GM21381 (cell line): ENCODE measurements around the gene GLRX.

ENCODE experiments used
- ATAC-seq: cut with Tn5 transposase; IDR thresholded peaks from one replicate; pipeline ENCODE4 v1.9.1; 2021; ENCODE audit warnings: mild to moderate bottlenecking, moderate library complexity; ENCODE audit not compliant: unreplicated experiment

GLRX gene

DNA sequence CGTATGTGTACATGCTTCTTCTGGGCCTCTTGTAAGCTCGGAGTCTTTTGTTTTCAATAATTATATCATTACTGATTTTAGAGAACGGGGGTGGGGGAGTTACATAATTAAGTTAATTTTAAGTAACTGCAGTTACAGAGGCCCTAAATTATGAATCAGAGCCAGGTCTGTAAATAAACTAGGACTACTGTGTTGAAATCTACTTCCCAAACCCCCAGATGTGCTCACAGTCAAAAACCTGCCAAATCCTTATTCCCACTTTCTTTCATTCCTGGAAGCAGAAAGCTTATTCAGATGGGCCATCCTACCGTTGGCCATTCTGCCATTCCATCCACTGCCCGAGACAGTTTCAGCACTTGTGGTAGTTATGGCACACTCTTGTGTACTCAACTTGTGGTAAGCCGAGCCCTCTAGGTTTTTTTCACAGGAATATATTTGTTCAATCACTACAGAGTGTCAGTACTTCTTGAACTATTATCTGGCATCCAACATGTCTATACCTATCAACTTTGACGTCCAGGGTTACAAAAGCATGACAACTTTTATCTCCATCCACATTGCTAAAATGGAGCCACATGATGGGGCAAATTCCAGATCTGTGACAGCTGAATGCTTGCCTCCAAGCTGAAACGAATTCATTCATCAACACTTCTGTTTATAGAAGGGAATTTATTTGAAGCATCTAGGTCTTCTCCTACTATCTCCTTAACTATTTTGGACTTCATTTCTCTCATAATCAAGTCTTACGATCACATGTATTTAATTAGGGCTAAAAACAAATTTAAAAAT lies 37.8 kb downstream of the GLRX start:
- no peak for ATAC-seq

DNA sequence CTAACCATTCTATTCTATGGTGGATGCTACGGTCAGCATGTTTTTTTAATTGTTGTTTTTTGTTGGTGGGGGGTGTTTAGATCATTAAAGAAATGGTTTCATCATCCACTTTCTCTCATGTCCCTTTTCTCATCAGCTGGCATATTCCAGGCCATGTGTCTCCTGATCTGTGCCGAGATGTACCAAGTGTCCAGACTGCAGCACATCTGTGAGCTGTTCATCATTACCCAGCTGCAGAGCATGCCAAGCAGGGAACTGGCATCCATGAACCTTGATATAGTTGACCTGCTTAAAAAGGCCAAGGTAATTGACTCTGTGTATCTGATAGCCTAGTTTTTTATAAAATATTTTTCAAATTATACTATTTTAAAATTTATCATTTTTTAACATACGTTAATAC lies 38.9 kb downstream of the GLRX start:
- ATAC-seq: no peak

DNA sequence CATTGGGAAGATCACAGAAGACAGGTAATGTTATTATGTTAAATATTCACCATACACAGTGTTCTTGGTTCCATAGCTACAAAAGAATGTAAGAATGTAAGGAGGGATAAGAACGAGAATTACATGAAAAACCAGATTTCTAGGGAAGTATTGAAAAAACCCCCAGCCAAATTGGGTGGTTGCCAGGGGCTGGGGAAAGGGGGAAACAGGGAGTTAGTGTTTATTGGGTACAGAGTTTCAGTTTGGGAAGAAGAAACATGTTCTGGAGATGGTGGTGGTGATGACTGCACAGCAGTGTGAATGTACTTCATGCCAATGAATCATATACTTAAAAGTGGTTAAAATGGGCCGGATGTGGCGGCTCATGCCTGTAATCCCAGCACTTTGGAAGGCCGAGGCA lies 40.3 kb downstream of the GLRX start:
- no peak for ATAC-seq

DNA sequence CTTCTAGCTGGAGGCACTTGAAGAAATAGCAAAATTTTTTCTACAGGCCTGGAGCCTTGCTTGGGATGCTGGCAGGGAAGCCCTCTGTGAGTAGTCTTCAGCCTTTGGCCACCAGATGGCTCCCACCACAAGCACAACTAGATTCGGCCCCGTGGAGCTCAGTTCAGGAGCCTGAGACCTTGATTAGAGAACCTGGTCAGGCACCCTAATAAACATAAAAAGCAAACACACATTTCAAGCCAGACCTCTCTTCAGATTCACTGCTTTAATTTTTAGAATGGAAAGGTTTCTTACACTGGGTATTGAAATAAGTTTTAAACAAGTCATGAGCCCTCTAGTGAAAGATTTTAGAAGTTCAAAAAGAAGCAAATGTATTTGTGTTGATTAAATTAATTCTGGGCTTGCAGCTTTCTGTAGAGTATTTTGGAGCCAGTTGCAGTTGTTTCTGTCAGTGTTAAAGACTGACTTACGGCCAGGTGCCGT lies 41.4 kb downstream of the GLRX start:
- ATAC-seq: peak; percentile 95

DNA sequence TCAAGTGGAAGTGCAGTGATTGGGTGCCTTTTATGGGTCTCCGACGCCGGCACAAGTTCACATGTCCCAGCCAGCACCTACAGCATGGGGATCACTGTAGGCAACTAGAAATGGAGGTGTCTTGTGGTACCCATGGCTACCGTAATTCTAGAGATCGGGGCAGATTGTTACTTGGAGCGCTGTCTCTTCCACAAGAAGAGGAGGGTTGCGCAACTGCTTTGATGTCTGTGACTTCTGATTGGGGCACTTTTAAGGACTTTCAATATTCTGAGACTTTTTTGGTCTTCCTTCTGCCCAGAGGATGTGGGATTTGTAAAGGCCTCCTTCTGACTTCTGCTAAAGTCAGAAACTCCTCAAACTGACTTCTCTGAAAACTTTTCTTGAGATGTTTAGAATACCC lies 41.9 kb downstream of the GLRX start:
- no peak for ATAC-seq

DNA sequence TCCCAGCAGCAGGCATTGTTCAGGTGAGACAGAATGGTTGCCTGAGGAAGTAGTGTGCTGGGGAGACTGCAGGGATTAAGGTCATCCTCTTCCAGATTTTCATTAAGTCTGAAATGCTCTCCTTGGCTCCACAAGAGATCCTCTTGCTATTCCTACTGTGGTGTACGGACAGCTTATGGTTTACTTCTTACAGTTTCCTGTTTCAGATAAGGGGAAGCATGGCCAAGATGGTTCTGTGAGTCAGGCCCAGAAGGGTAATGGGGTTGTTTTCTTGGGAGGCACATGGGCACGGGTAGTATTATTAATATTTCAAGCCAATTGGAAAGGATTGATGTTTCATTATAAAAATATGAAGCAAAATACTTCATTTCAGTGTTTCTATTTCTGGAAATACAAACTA lies 42.9 kb downstream of the GLRX start:
- ATAC-seq: no peak

DNA sequence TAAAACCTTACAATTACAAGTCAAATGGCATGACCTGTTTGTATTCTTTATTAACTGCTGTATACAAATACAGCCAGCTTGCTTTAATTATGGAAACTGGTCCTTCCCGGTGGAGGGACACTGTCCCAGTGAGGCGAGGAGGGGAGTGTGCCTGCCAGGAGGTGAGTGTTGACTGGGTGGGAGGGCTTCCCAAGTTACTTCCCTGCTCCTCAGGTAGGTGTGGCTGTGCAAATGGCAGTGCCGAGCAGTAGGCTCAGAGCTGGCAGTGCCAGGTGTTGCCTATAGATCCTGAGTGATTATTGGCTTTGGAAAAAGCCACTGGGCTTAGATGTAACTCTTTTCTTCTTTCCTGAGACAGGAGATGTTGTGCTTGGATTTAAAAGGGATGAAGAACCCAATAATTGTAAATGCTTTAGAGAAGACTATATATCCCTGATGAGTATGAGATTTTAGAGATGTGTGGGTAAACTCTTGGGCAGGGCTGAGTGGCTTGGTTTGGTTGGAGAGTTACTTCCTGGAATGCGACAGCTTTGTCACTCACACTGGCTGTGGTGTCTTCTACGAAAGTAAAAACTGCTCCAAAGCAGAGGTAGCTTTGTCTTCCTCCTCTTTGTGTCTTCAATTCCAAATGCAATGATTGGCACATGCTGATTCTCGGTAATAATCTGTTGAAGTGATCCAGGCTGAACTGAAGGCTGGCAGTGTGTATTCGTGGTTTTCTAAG lies 43.7 kb downstream of the GLRX start:
- ATAC-seq: no peak

DNA sequence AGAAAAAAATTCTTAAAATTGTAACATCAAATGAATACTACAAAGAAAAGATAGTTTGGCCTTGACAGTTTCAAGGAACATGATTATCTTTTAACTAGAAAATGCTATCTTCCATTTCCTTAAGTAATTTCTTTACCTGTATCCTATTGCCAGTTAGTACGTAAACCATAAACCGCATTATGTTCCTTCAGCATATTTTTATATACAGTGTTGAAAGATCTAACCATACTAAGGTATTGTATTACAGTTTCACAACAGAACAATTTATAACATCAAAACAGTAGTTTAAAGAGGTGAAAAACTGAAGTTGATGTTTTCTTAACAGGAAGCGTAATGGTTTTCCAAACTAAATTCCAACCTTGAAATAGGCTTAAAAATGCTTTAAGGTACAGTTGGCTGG lies 45.1 kb downstream of the GLRX start:
- ATAC-seq: no peak

DNA sequence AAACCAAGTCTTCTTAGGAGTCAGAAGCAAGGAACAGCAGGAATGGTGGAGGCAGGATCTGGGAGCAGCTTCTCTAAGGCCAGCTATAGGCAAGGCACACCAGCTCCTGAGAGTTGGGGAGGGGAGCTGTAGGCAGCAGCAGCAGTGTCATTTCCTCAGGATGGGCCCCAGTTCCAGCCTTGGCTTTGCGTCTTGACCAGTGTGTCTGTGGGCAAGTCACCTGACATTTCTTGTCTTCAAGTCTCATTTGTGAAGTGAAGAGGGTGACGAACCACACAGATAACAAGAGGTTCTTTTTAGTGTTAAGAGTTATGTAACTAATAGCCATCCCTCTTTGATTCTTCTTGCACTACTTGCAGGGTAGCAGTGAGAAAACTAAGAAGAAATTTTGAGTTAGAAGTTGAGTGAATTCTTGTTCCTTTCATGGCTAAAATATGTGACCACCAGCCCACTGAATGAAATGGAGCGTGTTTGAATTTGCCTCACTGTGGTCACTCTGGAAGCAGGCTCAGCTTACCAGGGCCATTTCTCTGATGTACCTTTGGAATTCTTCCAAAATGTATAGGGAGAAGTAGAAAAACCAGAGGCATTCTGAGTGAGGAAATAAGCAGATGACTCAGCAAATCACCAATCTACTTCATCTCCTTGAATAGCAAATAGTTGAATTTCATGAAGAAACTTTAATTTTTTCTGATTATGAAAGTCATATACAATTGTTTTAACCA lies 49.0 kb downstream of the GLRX start:
- no peak for ATAC-seq

DNA sequence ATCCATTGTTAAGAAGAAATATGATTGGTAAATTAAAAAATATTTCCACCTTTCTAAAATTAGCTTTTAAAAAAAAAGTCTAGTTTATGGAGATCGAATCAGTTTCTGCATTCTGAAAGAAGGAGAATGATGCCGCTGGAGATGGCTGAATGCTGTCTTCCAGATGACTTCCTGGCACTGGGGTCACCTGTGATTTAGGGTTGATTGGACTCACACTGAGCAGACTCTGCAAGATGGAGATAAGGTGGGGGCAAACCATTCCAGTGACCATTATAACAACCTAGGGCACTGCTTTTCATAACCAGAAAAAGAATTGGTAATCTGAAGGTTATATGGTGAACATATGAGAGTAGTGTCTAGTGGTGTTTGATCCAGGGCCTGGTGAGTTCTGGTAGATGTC lies 50.6 kb downstream of the GLRX start:
- no peak for ATAC-seq

DNA sequence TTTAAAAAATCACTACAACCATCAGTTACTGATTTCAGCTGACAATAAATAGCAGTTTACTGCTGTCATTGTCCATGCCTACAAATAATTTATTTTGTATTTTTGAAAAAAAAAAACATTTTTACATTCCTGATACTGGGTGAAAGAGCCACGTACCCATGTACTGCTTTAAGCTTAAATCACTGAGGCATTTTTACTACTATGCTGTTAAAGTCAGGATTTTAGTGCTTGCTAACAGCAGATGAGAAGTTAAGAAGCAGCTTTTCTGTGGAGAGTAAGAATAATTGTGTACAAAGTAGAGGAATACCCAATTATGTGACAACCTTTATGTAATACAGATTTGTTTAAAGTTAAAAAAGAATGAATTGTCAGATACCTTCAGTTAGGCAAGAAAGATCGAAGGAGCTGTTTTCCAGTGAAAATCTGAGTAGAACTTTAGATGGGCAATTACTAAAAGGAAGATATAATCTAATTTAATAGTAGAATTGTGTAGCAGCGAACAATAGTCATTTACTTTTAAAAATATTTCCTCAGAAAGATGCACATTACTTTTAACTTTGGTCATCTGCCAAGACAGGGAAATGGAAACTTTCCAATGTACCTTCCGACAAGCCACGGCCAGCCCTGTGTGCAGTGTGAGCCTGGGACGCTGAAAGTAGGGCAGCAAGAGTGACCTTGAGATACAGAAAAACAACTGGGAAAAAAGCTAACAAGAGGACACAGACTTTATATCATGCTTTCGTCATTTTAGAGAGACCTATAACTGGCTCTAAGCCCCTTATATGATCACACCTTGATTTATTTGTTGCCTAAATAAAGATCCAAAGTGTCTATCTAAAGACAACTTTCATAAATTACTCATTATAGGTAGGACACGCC lies 51.5 kb downstream of the GLRX start:
- ATAC-seq: no peak

DNA sequence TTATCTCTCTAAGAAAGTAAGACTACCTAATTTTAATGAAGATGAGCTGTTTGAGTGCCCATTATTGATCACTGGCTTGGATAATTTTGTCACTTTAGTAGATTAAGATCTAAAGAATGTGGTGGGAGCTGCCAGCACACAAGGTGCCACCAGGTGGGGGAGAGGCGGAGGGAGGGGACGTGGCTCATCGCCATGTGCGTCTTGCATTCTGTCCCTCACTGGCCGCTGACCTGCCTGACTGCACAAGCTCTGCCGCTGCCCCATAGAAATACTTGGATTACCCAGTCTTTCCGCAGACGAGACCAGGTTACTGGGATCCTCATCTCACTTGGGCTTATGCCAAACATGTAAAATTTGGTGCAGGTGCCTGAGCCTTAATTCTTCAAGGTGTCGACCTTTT lies 53.8 kb downstream of the GLRX start:
- no peak for ATAC-seq

DNA sequence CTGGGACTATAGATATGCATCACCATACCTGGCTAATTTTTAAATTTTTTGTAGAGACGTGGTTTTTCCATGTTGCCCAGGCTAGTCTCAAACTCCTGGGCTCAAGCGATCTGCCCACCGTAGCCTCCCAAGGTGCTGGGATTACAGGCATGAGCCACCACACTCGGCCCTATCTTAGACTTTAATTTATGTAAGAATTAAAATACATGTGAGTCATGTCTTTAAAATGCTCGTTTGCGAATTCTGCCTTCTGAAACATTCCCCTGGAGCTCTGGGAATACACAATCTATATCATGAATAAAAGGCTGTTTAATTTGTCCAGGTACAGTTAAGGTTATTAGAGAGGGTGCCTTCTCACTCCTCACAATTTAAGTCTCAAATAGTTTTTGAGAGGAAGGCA lies 58.6 kb downstream of the GLRX start:
- no peak for ATAC-seq
